Stimulated activated CD8-positive, alpha-beta memory T cell treated with anti-CD3 and anti-CD28 coated beads, Interleukin-7, amount 100 ng/mL, for 4 hours (primary cell): ENCODE data around the gene PDC.

ENCODE experiments used
- DNase-seq, 2 donors: peaks; one replicate each; pipeline ENCODE4 v3.0.0-alpha.2; 2020; ENCODE audit warnings: low read depth in 2 of 2

Gene PDC

DNA sequence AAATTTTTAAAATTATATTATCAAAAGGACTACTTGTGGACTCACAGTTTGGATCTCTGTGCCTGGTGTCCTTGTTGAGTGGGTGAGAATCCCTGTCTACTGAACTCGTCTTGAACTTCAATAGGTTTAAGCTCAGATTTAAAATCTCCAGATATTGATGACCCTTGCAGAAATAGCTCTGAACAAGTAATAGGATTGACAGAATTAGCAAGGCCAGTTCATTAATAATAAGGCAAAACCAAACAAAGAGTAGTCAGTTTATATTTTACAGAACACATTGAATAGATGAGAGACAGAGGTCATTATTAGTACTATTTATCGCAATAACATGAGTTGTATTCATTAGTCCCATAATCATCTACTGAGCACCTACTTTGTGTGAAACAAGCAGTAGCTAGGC, at the start of gene PDC:
PDC (minus strand) TSS at position 101 of the 400 bp plus-strand sequence. CDS start 11,655 bp downstream, outside the sequence.
- no peak for DNase-seq

DNA sequence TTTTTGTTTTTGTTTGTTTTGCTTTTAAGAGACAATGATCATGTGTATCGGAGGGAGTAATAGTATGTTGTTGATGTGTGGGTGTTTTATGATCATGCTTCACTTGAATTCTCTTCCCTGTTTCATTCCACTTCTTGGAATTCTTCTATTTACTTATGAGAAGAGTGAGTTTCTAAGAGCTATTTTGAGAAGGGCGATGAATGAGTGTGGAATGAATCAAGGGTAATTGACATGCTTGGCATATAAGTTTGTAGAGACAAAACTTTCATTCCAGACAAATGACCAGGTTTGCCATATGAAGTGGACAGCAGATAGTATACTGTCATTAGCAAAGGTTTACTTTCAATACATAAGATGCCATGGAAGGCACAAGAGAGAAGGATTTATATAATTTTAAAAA, 42.3 kb upstream of the PDC start:
- no peak for DNase-seq

DNA sequence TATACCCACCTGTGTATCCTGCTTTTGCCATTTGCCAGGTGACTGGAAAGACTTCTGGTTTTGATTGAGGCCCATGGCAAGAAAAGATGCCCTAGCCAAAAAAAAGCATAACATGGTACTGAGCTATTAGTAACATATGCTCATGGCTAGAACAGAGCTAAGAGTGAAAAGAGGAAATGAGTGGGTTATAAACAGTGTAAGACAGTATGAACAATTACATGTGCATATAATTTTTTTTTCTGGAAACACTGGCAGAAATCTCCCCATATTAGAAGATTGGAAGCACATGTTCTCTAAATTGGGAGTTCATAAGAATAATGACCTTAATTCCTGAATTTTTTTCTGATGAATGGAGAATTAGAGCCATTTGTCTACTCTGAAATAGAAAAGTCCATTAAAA, 41.2 kb upstream of the PDC start:
- no peak for DNase-seq

DNA sequence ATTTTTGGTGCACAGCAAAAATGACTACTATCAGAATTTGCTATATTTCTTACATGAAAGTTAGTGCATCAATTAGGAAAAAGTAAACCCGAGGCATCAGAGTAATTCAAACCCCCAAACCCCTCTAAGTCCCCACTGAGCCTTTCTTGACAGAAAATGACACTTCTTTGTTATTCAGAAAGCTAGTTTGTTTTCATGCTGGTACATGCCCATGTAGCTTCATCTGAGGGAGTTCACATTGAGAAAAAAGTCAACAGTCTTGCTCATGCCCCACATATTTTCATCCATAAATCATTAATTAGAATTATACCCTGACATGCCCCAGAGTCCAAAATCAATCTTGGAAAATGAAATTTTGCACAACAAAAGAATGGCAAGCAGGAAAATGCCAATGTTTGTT, 39.9 kb upstream of the PDC start:
- DNase-seq, result no peak

DNA sequence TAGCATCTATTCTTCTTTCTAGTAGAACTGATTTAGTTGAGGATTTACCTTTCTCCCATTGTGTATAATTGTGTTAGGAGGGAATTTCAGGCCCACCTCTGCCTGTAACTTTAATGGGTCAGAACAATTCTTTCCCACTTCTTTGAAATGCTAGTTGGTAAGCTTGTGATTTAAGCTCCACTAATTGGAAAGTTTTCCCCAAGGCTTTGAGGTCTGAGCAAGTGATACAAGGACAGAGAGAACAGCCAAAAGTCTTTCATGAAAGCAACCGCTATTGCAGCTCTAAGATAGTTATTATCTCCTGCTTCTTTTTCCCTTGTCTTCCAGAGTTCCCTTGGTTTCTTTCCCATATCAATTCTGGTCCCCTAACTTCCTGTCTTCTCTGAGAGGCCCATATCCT, 38.7 kb upstream of the PDC start:
- no peak for DNase-seq

DNA sequence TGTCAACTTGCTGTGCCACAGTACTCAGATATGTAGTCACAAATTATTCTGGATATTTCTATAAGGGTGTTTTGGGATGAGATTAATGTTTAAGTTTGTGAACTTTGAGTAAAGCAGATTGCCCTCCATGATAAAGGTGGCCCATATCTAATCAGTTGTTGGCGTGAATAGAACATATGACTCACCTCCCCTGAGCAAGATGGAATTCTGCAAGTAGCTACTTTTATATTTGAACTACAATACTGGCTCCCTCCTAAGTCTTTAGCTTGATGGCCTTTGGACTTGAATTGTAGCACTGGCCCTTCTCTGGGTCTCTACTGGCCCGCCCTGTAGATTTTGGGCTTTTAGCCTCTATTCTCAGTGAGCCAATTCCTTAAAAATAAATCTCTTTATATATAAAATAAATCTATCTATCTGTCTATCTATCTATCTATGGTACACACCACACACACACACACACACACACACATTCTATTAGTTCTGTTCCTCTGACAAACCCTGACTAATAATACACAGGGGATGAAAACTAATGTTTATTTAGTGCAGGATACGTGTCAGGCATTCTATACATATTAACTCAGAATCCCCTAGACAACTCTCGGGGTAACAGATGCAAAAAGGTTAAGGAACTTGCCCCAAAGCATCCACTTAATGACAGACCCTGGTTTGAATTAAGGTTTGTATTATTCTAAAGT, 37.9 kb upstream of the PDC start:
- no peak for DNase-seq

DNA sequence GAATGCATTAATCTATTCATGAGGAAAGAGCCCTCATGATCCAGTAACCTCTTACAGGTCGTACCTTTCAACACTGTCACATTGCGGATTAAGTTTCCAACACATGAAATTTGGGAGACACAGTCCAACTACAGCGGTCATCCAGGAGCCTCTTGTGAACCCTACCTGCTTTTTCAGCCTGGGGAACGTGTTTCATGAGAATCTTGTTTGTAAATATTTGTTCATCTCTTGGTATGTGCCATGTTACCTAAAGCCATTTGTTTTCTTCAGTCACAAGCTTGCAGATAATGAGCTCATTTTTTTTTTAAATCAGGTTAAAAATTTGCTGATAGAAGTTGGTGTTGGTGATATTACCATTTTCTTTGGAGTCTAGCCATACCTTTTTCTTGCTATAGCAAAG, 37.2 kb upstream of the PDC start:
- no peak for DNase-seq

DNA sequence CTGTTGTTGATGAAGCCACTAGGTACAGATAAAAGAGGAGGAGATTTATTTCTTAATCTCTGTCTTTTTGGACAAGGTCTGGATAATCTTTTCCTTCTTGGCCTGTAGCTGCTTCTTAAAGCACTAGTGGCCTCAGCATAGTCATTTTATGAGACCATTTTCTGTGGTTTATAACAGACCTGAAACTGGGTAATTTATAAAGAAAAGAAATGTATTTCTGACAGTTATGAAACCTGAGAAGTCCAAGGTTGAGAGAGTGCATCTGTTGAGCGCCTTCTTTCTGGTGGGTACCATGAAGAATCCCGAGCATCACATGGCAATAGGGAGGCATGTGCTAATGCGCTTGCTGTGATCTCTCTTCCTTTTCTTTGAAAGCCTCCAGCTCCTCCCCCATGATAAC, 36.7 kb upstream of the PDC start:
- no peak for DNase-seq

DNA sequence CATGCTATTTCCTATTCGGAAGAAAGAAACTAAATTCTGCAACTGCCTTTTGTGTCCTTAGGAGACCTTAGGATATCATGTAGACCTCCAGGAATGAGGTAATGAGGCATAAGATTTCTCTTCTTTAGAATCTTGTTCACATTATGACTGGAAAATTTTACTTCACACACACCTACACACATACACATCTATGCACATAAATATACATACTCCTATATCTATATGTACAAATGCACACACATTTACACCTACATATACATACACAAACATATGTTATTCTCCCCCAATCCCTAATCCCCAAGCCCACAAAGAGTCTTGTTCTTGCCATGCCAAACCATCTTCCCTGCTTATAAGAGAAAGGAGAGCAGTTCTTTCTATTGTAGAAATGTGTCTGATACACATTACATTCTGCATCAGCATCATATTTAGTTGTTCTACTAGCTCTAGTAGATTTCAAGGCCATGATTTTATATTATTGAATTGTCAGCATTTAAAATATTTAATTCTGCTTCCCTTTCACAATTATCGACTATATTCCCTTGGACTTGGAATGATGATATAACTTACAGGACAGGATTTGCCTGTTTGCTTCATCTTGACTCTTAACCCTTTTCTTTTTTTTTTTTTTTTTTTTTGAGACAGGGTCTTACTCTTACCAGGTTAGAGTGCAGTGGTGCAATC, 35.4 kb upstream of the PDC start:
- no peak for DNase-seq

DNA sequence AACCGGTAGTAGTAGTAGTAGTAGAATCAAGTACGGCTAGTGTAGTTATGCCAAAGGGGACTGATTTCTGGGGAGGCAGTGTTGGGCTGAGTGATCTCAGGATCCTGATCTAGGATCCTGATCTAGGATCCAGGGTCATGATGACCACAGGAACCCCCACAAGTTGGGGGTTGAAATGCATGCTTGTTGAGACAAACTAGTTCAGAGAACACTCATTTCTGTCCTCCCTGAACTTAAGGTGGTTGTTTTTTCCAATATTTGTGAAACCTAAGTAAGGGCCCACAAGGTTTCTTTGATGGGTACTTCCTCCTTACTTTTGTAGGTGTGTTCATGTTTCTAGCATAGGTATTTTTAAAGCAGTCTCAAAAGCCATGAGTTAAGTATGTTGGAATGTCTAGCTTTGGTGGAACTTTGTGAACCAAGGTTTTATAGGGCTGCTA, 33.9 kb upstream of the PDC start:
- DNase-seq, result no peak

DNA sequence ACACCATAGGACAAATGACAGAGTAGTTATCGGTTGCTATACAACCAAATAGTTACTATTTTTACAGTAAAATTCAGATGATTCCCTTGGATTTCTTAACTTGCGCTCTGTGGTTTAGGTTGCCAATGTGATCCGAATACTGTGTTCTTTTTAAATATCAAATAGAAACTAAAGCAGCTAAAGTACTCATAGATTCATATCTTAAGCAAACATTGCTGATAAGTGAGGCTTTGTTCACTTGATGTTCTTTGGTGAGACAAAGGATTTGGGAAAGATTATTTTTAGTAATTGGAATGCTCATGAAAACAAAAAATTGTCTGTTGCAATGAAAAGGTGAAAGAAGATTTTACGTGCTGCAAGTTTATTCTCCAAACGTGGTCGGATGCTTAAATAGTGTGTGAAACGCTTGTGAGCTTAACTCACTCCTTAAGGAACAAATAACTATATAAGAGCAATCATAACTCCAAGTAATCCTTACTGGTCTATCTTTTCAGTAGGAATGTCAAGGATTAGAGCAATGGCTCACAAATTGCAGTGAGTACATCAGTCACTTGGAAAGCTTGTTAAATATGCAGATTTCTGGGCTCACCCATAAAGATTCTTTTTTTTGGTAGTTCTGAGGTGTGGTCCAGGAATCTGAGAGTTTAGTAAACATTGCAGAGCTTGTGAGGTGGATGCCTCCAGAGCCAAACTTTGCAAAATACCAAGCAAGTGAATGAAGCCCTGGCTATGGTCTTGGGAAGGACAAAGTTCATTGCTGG, 31.8 kb upstream of the PDC start:
- DNase-seq, result no peak

DNA sequence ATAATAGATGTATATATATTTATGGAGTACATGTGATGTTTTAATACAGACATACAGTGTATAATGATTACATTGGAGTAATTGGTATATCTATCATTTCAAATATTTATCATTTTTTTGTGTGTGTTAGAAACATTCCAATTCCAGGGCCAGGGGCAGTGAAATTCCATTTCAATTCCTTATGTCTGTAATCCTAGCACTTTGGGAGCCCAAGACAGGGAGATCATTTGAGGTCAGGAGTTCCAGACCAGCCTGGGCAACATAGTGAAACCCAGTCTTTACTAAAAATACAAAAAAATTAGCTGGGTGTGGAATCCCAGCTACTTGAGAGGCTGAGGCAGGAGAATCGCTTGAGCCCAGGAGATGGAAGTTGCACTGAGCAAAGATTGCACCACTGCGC, 30.4 kb upstream of the PDC start:
- no peak for DNase-seq

DNA sequence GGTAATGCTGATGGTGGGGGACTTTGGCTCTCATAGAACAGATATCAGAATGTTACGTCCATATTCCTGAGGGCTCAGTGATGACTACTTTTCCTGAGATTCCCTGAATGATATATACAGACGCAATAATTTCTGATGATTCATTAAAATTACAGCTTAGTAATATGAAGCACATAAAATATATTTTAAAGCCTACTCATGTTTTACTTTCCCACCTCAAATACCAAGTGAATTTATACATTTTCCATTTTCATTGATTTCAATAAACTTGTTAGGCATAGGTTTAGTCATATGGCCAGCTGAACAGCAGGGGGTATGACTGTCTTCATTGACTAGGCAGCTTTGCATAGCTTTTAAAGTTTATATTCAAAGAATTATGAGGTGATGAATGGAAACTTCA, 26.2 kb upstream of the PDC start:
- no peak for DNase-seq

DNA sequence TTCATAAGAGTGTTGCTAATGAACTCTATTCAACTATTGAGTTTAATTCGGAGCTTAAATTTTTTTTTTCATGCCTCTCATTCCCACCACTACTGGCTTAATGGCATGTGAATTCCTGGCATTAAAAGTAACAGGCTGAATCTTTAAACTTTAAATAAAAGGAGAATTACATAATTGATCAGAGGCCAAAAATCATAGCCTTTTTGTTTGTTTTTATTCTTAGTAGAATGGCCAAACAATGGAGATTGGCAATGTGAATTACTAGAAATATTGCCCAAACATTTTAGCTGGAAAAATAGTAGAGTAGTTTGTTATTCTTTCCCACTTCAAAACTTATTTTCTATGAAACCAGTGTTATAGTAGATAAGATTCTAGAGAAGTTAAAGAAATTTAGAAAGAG, 25.1 kb upstream of the PDC start:
- no peak for DNase-seq

DNA sequence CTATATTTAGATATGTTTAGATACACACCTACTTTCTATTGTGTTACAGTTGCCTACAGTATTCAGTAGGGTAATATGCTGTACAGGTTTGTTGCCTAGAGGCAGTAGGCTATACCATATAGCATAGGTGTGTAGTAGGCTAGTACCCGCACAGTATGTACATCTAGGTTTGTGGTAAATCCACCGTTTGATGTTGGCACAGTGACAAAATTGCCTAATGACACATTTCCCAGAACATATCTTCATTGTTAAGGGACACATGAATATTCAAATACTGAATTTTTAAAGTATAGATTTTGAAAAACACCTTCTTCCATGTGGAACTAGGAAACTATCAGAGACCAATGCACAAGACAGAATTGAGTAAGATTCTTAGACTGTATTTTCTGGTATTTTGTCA, 22.6 kb upstream of the PDC start:
- no peak for DNase-seq

DNA sequence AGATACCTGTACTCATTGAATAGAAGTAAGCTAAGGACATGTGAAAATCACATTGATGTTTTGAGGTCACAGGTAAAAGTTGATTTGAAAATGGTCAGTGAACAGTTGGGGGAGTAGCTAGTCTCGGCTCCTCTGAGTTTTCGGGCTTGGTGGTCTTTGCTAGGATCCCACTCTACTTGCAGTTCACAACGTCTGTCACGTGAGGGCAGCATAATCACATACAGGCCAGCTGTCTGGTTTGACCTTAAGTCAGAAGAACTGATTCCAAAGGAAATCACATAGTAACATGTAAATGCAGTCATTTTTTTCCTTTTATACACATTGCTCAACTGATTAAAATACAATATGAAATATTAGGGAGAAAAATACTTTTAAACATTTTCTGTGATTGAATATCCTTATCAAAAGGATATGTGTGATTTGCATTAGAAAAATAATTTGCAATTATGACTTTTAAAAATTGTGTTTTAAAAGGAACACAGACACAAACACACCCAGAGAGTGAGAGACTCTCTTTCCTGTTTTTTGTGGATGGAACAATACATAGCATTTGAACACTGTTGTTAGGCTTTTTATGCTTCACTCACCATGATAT, 21.8 kb upstream of the PDC start:
- DNase-seq, result peak in 1 of 2 donors; percentile 3

DNA sequence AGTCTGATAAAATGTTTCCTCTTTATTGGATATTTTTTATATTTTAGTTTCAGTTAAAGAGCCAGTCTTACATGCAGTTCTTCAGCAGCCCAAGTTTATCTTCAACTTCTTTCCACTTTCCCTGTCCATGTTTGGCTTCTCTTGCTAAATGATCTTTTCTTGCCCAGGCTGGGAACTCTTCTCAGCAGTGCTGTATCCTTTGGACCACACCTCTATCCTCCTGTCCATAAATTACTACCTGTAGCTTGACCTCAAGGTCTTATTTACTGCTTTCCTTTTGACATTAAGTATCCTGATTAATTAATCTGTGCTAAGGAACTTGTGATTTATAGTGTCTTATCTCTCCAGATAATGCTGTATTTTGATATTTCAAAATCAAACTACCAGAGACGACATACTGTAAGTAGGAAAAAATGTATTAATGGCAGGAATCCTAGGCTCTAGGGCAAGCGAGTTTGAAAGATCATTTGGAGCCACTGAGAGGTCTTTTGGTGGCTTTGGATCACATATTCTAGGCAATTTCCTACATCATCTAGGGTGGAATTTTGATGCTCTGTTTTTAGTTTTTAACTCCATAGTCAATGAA, 20.5 kb upstream of the PDC start:
- no peak for DNase-seq

DNA sequence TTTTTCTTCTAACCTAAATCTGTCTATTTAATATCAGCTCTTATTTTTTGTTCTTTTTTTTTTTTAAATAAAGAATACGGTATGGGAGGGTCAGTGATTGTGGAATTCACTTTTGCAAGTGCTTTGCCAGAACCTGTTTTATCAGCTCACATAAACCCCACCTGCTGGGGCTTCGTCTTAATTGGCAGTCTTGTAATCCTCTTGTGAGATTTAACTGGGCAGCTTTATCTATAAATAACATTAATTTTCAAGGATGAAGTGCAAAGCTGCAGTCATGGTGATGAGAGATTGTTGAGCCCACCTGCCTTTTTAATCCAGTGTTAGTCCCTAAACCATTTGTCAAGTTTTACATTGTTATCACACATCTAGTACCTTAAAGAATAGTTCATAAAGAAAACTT, 18.2 kb upstream of the PDC start:
- DNase-seq, result no peak

DNA sequence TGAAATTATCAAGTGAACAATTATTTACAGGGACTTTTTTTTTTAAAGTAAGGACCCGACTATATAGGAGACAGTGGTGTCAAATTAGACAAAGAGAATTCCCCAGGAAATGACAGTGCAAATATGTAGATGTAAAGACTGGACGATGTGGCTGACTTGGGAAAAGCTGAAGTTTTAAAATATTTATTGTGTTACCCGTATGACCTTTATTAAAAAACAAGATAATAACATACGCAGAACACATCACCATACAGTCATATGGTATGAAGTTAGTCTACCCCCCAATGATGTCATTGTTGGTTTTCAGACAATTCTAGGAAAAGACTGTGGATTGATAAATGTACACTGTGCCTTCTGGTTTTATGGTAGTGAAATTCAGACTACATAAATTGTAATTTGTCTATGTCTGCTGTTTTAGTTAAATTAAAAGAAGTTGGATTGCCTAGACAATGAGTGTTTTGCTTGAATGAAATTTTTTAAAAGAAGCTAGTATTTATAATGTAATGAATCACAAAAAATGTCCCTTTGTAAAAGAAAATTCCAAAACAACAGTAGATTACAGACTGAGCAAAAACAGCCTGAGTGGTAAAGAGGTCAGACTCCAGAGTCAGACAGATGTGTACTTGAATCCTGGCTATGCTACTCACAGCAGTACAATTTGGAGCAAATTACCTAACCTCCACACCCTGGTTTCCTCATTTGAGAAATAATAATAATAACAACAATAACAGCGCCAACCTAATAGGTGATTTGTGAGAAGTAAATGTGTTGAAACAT, 15.5 kb upstream of the PDC start:
- DNase-seq, result no peak

DNA sequence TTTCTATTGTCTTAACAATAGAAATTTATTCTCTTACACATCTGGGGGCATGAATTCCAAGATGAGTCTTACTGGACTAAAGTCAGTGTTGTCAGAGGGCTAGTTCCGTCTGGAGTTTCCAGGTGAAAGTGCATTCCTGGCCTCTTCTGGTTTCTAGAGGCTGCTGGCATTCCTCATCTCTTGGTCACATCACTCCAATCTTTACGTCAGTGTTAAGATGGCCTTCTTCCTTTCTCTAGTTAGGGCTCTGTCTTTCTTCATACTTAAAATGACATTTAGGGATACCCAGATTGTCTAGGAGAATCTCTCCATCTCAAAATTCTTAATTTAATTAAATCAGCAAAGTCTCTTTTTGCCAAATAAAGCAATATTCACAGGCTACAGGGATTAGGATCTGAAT, 13.3 kb upstream of the PDC start:
- no peak for DNase-seq

DNA sequence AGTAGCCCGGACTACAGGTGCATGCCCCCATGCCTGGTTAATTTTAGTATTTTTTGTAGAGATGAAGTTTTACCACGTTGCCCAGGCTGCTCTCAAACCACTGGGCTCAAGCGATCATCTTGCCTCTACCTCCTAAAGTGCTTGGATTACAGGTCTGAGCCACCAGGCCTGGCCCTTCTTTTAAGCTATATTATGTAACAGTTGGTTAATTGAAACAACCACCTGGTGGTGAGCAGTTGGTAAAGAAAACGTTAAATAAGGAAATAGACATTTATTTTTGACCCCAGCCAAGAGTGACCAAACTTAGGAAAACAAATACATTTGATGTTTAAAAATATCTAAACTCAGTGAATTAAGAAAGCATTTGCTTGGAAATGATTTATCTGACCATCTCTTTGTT, 12.1 kb upstream of the PDC start:
- no peak for DNase-seq
